NB4 (cell line): ENCODE data around the gene CCL23.
A peak's percentile ranks its signal among the peaks of the same experiment; 100 is the strongest.

Source experiments
- DNase-seq: peaks from one replicate; pipeline ENCODE4 v3.0.0; 2010; ENCODE audit warnings: low read depth
- H3K4me3 ChIP-seq: one replicate; pipeline ENCODE4 v1.5.1; 2011; ENCODE audit warnings: mild to moderate bottlenecking, low read depth, low read length, moderate library complexity
- MYC ChIP-seq: IDR thresholded peaks from 2 replicates; pipeline ENCODE4 v1.6.1; 2011; ENCODE audit warnings: low read depth, low read length
- POLR2A ChIP-seq: IDR thresholded peaks from 2 replicates; pipeline ENCODE4 v1.6.1; 2011; ENCODE audit warnings: mild to moderate bottlenecking; ENCODE audit not compliant: insufficient read length; ENCODE audit errors: extremely low read depth
- TF ChIP-seq, protein P1 (sequence below): IDR thresholded peaks from one replicate; pipeline ENCODE4 v1.5.1; 2012; ENCODE audit warnings: low read depth, low read length
- TF ChIP-seq, protein P2 (sequence below): IDR thresholded peaks from 2 replicates; pipeline ENCODE4 v1.6.1; 2011; ENCODE audit warnings: low read depth, low read length

The CCL23 gene

DNA sequence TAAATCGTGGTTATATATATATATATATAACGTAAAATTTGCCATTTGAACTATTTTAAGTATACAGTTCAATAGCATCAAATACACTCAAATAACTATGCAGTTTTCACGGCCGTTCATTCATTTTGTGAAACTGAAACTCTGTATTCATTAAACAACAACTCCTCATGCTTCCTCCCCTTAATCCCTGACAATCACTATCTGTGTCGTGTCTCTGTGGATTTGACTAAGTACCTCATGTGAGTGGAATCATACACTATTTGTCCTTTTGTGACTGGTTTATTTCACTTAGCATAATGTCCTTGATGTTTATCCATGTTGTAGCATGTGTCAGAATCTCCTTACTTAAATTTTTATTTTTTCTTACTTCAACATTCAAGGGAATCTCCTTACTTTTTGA lies 2.8 kb downstream of the CCL23 start:
- no peak overlapping the region for H3K4me3 ChIP-seq
- DNase-seq: no peak
- TF ChIP-seq, protein P1, sequence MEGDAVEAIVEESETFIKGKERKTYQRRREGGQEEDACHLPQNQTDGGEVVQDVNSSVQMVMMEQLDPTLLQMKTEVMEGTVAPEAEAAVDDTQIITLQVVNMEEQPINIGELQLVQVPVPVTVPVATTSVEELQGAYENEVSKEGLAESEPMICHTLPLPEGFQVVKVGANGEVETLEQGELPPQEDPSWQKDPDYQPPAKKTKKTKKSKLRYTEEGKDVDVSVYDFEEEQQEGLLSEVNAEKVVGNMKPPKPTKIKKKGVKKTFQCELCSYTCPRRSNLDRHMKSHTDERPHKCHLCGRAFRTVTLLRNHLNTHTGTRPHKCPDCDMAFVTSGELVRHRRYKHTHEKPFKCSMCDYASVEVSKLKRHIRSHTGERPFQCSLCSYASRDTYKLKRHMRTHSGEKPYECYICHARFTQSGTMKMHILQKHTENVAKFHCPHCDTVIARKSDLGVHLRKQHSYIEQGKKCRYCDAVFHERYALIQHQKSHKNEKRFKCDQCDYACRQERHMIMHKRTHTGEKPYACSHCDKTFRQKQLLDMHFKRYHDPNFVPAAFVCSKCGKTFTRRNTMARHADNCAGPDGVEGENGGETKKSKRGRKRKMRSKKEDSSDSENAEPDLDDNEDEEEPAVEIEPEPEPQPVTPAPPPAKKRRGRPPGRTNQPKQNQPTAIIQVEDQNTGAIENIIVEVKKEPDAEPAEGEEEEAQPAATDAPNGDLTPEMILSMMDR: no peak
- TF ChIP-seq POLR2A: no peak
- TF ChIP-seq, protein P2, sequence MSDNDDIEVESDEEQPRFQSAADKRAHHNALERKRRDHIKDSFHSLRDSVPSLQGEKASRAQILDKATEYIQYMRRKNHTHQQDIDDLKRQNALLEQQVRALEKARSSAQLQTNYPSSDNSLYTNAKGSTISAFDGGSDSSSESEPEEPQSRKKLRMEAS: no peak
- TF ChIP-seq MYC: no peak

DNA sequence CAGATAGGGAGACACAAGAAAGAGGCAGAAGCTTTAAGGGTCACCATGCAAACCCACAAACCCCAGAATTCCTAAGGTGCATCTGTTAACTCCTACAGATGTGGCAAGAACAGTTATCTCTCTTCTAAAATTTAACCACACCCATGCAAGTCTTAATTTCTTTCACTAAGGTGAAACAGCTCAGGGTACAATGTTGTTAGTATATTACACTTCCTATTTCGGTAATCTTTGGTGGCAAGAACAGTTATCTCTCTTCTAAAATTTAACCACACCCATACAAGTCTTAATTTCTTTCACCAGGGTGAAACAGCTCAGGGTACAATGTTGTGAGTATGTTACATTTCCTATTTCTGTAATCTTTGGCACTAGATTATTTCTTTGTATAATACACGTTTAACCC lies 6.6 kb downstream of the CCL23 start:
- DNase-seq: no peak
- TF ChIP-seq MYC (no peak), POLR2A (no peak)
- TF ChIP-seq, protein P1: no peak
- TF ChIP-seq, protein P2: no peak
- H3K4me3 ChIP-seq: no peak overlapping the region

DNA sequence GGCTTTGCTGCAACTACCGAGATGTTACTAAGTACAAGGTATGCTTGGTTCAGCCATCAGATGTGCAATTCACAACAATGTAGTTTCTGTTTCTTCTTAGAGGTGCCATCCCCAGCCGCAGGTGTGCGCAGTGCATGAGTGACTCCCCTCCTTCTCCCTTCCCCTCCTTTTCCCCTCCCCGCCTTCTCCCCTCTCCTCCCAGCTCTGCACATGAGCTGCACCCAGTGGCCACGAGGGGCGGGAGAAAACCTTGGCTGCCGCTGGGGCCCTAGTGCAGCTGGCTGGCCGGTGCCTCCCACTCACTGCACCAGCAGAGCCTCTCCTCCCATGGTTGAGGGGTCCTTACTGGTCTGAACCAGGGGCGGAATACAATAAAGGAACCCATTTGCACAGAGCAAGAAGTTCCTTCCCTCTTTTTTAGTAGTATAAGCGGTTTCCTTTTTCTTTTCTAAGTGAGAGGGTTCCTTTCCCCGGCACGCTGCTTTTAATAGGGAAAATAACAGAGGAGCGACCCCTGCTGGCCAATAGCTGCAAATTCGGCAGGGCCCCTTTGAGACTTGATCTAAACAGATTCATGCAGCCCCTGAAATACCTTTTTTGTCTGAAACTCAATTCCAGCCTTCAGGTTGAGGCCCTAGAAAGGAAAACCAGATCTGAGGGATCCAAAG lies 8.6 kb downstream of the CCL23 start:
- TF ChIP-seq, protein P1: peak; percentile 50
- TF ChIP-seq, protein P2: no peak
- H3K4me3 ChIP-seq: no peak overlapping the region
- DNase-seq: peak; percentile 23

DNA sequence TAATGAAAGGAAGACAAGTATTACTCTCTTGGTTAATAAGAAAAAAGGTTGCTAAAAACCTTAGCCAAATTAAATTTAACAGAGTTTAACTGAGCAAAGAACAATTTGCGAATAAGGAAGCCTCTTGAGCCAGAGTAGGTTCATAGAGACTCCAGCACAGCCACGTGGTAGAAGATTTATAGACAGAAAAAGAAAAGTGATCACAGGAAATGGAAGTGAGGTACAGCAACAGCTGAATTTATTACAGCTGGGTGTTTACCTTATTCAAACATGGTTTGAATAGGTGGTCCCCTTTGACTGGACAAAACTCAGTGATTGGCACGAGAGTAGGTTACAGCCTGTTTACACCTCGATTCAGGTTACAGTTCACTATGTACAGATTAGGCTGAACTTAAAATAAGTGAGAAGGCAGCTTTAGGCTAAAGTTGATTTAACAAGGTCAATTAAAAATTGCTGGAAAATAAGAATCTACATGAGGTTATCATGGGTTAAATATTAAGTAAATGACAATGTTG lies 13.1 kb downstream of the CCL23 start:
- no peak overlapping the region for H3K4me3 ChIP-seq
- no peak for DNase-seq
- TF ChIP-seq, protein P1: no peak
- TF ChIP-seq MYC (no peak), POLR2A (no peak)
- TF ChIP-seq, protein P2: no peak

DNA sequence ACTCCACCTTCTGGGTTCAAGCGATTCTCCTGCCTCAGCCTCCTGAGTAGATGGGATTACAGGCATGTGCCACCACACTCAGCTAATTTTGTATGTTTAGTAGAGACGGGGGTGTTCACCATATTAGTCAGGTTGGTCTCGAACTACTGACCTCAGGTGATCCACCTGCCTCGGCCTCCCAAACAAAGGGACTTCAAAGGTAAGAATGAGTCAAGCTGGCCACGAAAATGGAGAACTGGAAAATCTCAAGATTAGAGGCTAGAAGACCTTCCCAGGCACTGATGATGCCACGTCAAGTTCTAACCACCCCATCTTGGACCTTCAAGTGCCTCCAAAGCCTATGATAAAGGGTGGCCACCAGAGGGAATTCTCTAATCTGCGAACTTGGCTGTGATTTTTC lies 15.1 kb downstream of the CCL23 start:
- DNase-seq: no peak
- H3K4me3 ChIP-seq: no peak overlapping the region
- TF ChIP-seq, protein P1: no peak
- TF ChIP-seq, protein P2: no peak
- TF ChIP-seq MYC (no peak), POLR2A (no peak)
